ENCODE data around the gene TRAK1.

Gene TRAK1

DNA sequence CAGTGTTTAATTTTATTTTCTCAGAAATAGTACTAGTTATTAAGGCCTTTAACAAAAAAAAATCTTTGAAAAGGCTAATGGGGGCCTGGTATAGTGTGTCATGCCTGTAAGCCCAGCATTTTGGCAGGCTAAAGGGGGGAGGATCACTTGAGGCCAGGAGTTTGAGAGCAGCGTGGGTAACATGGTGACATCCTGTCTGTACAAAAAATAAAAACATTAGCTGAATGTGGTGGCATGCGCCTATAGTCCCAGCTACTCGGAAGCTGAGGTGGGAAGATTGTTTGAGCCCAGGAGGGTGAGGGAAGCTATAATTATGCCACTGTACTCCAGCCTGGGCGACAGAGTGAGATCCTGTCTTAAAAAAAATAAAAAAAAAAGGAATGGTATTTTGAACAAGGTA, 61.9 kb downstream of the TRAK1 start:
- peaks cover 18% of the 10 kb centered on the region for H3K4me1 Mint-ChIP-seq
- peaks cover 3% of the 10 kb centered on the region for H3K27me3 Mint-ChIP-seq
- CTCF ChIA-PET: interaction anchor here (1.4 kb wide), 1 partner anchor 38 kb away, joined by 5 read pairs; no protein-coding TSS in a partner anchor
- no peaks in the 10 kb centered on the region for H3K36me3 Mint-ChIP-seq
- DNase-seq: no peak
- no peak overlapping the region for H3K27ac Mint-ChIP-seq
- no peak overlapping the region for H3K4me3 Mint-ChIP-seq
- no peaks in the 10 kb centered on the region for H3K9me3 Mint-ChIP-seq

GRCh38 chr3:42157540-42158538, 66.7 kb downstream of the TRAK1 start:
- CTCF ChIA-PET: interaction anchor here (0.8 to 1.4 kb wide), 2 partner anchors 10 to 34 kb away, joined by 5 to 6 read pairs; no protein-coding TSS in a partner anchor
- H3K4me1 Mint-ChIP-seq: peaks cover 39% of the 10 kb centered on the region

DNA sequence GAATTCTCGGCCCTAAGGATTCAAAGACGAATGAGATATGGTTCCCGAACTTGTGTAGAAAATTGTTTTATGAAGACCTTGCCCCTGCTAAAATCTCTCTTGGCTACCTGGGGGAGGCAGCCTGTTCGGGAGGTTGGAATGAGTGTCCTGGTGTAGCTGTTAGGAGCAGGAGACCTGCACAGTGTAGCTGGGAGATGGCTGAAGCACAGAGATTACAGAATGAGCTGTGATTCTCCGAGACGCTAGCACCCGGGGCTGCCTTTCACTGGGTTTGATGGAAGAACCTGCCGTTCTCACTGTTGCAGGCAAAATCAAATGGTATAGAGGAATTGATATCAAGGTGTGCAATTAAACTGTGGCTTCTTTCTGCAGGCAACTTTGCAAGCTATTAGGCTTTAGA, 68.0 kb downstream of the TRAK1 start:
- H3K4me1 Mint-ChIP-seq: peaks cover 50% of the 10 kb centered on the region
- H3K27ac Mint-ChIP-seq: peak overlapping the region; percentile 80
- no peaks in the 10 kb centered on the region for H3K36me3 Mint-ChIP-seq
- DNase-seq: no peak
- peaks cover 3% of the 10 kb centered on the region for H3K27me3 Mint-ChIP-seq
- H3K9me3 Mint-ChIP-seq: no peaks in the 10 kb centered on the region
- CTCF ChIA-PET: interaction anchor here (1.4 kb wide), 1 partner anchor 32 kb away, joined by 6 read pairs; no protein-coding TSS in a partner anchor
- H3K4me3 Mint-ChIP-seq: peak overlapping the region; percentile 39

More at GRCh38 chr3:42157540-42158538, 66.7 kb downstream of the TRAK1 start:
- Mint-ChIP-seq H3K27me3 (peaks cover 3% of the 10 kb centered on the region), H3K9me3 (no peaks in the 10 kb centered on the region), H3K27ac (no peak overlapping the region), H3K36me3 (no peaks in the 10 kb centered on the region), H3K4me3 (no peak overlapping the region)
- DNase-seq: no peak

- peak; percentile 74 for DNase-seq
- peaks cover 57% of the 10 kb centered on the region for H3K4me1 Mint-ChIP-seq
- H3K27me3 Mint-ChIP-seq: peaks cover 3% of the 10 kb centered on the region
- H3K4me3 Mint-ChIP-seq: peak overlapping the region; percentile 39
- no peaks in the 10 kb centered on the region for H3K9me3 Mint-ChIP-seq
- CTCF ChIA-PET: interaction anchor here (0.8 kb wide), 1 partner anchor 31 kb away, joined by 3 read pairs; no protein-coding TSS in a partner anchor
- peak overlapping the region; percentile 80 for H3K27ac Mint-ChIP-seq
- no peaks in the 10 kb centered on the region for H3K36me3 Mint-ChIP-seq
These were observed 68.7 kb downstream of the TRAK1 start for GRCh38 chr3:42159706-42160472.

GRCh38 chr3:42161050-42161935, 70.1 kb downstream of the TRAK1 start:
- H3K27me3 Mint-ChIP-seq: no peaks in the 10 kb centered on the region
- peaks cover 59% of the 10 kb centered on the region for H3K4me1 Mint-ChIP-seq
- DNase-seq: no peak
- no peak overlapping the region for H3K4me3 Mint-ChIP-seq
- no peak overlapping the region for H3K27ac Mint-ChIP-seq
- no peaks in the 10 kb centered on the region for H3K9me3 Mint-ChIP-seq
- CTCF ChIA-PET: interaction anchor here (0.9 kb wide), 1 partner anchor 30 kb away, joined by 5 read pairs; no protein-coding TSS in a partner anchor
- H3K36me3 Mint-ChIP-seq: no peaks in the 10 kb centered on the region

DNA sequence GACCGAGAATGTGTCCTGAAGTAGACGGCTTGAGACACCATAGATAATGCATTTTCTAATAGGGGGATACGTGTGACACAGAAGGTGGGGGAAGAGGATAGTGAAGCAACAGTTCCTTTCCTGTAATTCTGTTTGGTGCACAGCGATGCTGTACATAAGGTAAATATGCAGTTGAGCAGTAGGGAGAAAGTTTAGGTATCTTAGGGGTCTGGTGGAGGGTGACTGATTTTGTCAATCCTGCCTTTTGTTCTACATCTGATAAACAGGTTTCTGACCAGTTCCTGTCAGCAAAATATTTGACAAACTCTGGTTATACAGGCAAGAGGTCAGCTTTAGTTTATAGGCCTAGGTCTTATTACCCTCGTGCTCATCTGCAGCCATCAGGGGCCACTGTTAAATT, 71.3 kb downstream of the TRAK1 start:
- H3K9me3 Mint-ChIP-seq: no peaks in the 10 kb centered on the region
- no peak for DNase-seq
- no peaks in the 10 kb centered on the region for H3K27me3 Mint-ChIP-seq
- H3K27ac Mint-ChIP-seq: no peak overlapping the region
- H3K36me3 Mint-ChIP-seq: no peaks in the 10 kb centered on the region
- peaks cover 59% of the 10 kb centered on the region for H3K4me1 Mint-ChIP-seq
- CTCF ChIA-PET: no interaction called here
- no peak overlapping the region for H3K4me3 Mint-ChIP-seq

DNA sequence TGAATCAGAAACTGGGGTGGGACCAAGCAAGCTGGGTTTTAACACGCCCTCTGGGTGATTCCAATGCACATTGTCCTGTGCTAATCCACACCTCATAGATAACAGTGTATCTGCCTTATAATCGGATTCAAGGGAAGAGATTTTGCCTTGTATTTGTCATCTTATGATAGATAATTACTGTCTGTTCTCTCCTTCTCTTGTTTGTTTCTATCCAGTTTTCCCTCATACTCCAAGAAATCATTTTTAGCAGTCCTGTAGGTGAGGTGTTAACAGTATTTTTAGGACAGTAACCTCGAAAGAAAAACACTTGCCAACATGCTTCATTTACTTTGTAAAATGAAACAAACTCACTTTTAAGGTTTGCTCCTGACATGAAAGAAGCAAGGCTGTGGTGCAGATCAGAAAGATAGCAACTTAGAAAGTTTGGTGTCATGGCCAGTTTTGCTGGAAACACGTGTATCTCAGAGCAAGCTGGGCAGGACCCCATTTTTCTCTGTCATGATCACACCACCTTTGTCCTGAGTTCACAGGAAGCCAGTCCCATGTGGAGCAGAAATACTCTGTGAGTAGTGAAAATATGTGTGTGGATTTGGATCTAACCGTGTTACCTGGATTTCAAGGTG, 72.6 kb downstream of the TRAK1 start:
- no peaks in the 10 kb centered on the region for H3K27me3 Mint-ChIP-seq
- H3K4me1 Mint-ChIP-seq: peaks cover 57% of the 10 kb centered on the region
- H3K27ac Mint-ChIP-seq: peak overlapping the region; percentile 84
- peak; percentile 38 for DNase-seq
- H3K4me3 Mint-ChIP-seq: peak overlapping the region; percentile 9
- no peaks in the 10 kb centered on the region for H3K36me3 Mint-ChIP-seq
- H3K9me3 Mint-ChIP-seq: no peaks in the 10 kb centered on the region
- CTCF ChIA-PET: no interaction called here

DNA sequence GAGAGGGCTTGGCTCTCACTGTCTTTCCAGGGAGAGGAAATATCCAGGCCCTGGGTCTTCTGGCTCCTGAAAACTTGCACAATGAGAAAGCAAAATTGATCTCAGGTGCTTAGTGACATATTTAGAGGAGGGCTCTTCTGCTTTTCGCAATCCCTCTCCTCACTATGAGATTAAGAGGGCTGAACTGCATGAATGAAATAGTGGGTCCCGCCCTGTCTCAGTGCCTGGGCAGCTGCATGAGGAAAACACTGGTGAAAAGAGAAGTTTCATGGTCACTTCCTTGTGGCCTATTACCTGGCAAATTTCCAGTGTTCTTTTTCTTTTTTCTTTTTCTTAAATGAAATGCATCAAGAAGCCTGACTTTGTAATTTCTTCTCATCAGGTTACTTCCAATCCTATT, 73.5 kb downstream of the TRAK1 start:
- DNase-seq: no peak
- Mint-ChIP-seq H3K9me3 (no peaks in the 10 kb centered on the region), H3K36me3 (no peaks in the 10 kb centered on the region), H3K4me1 (peaks cover 52% of the 10 kb centered on the region), H3K4me3 (no peak overlapping the region), H3K27ac (no peak overlapping the region), H3K27me3 (no peaks in the 10 kb centered on the region)
- CTCF ChIA-PET: no interaction called here

- Mint-ChIP-seq H3K4me1 (peaks cover 52% of the 10 kb centered on the region), H3K27me3 (no peaks in the 10 kb centered on the region), H3K9me3 (no peaks in the 10 kb centered on the region), H3K4me3 (no peak overlapping the region), H3K27ac (peak overlapping the region; percentile 28), H3K36me3 (no peaks in the 10 kb centered on the region)
- no peak for DNase-seq
- CTCF ChIA-PET: no interaction called here
These were observed 74.1 kb downstream of the TRAK1 start for GRCh38 chr3:42165211-42165610.

- H3K27ac Mint-ChIP-seq: no peak overlapping the region
- no peak for DNase-seq
- H3K4me1 Mint-ChIP-seq: peaks cover 50% of the 10 kb centered on the region
- no peak overlapping the region for H3K4me3 Mint-ChIP-seq
- CTCF ChIA-PET: interaction anchor here (1.3 kb wide), 1 partner anchor 25 kb away, joined by 5 read pairs; no protein-coding TSS in a partner anchor
- no peaks in the 10 kb centered on the region for H3K27me3 Mint-ChIP-seq
- H3K36me3 Mint-ChIP-seq: no peaks in the 10 kb centered on the region
- H3K9me3 Mint-ChIP-seq: no peaks in the 10 kb centered on the region
These were observed 75.1 kb downstream of the TRAK1 start for GRCh38 chr3:42166214-42166613.

GRCh38 chr3:42166662-42167300, 75.6 kb downstream of the TRAK1 start:
- Mint-ChIP-seq H3K4me3 (no peak overlapping the region), H3K36me3 (no peaks in the 10 kb centered on the region), H3K4me1 (peaks cover 50% of the 10 kb centered on the region)

GRCh38 chr3:42169579-42170120, 78.5 kb downstream of the TRAK1 start:
- no peaks in the 10 kb centered on the region for H3K27me3 Mint-ChIP-seq
- no peak overlapping the region for H3K27ac Mint-ChIP-seq
- no peak overlapping the region for H3K4me3 Mint-ChIP-seq
- CTCF ChIA-PET: no interaction called here
- H3K36me3 Mint-ChIP-seq: peaks cover 5% of the 10 kb centered on the region
- DNase-seq: no peak
- H3K4me1 Mint-ChIP-seq: peaks cover 52% of the 10 kb centered on the region
- no peaks in the 10 kb centered on the region for H3K9me3 Mint-ChIP-seq

More at GRCh38 chr3:42166662-42167300, 75.6 kb downstream of the TRAK1 start:
- no peaks in the 10 kb centered on the region for H3K27me3 Mint-ChIP-seq
- H3K27ac Mint-ChIP-seq: no peak overlapping the region
- CTCF ChIA-PET: interaction anchor here (1.3 kb wide), 1 partner anchor 25 kb away, joined by 5 read pairs; no protein-coding TSS in a partner anchor
- DNase-seq: no peak
- H3K9me3 Mint-ChIP-seq: no peaks in the 10 kb centered on the region

Measured in activated naive CD4-positive, alpha-beta T cell treated with anti-CD3 and anti-CD28 coated beads, Interleukin-2, amount 10 ng/mL, durations not matched to agents 7 days and 5 days (primary cell).